AG04450 (cell line): Measurements from ENCODE around the gene UVSSA. TPM values are rescaled to one million over a fixed set of nuclear protein-coding genes. Genes with fewer than 3 reads are reported as not detected.

Source experiments
- CTCF ChIA-PET: fragments of 300-600, 350-600 bp; formaldehyde crosslinking; extraction: SDS; loops from one replicate; lab custom pipeline; 2022; ENCODE audit warnings: antibody characterized with exemption, inconsistent platforms; lab: Charles Lee
- POLR2A ChIA-PET: fragments of 350-600 bp; formaldehyde crosslinking; extraction: SDS; loops from one replicate; lab custom pipeline; 2021; ENCODE audit warnings: antibody characterized with exemption, inconsistent platforms; lab: Yijun Ruan, JAX
- DNase-seq: peaks from one replicate; pipeline ENCODE4 v3.0.0-alpha.2; 2011; ENCODE audit warnings: low read depth, low spot score
- H3K27ac ChIP-seq: one replicate; pipeline ENCODE4 v1.5.1; 2012; ENCODE audit warnings: low read depth, low read length, control low read depth
- H3K27me3 ChIP-seq: one replicate; pipeline ENCODE4 v1.6.0; 2012; ENCODE audit warnings: low read length; ENCODE audit not compliant: control insufficient read depth, insufficient read depth
- H3K4me3 ChIP-seq: 2 replicates; pipeline ENCODE4 v1.5.1; 2011; ENCODE audit warnings: mild to moderate bottlenecking, low read depth, low read length, control low read depth
- H3K9me3 ChIP-seq: 2 replicates; pipeline ENCODE4 v1.5.1; 2012; ENCODE audit warnings: low read length; ENCODE audit not compliant: control insufficient read depth, insufficient read depth
- CTCF ChIP-seq: IDR thresholded peaks from 2 replicates; pipeline ENCODE4 v1.5.1; 2011; ENCODE audit warnings: low read depth, low read length, control low read depth, inconsistent platforms
- polyA plus RNA-seq: library from polyadenylated mRNA; depleted of rRNA; stranded (reverse); fragments of >200 nt; gene quantifications from 2 replicates; pipeline ENCODE4 v1.2.3, GENCODE V29; 2011

The UVSSA gene
- polyA plus RNA-seq, 1 experiment: 4.9 TPM

- no peak for DNase-seq
- Histone ChIP-seq H3K9me3 (no peaks in the 10 kb centered on the region; the same call in 1 of the 2 replicates), H3K27ac (no peak overlapping the region), H3K27me3 (no peaks in the 10 kb centered on the region), H3K4me3 (no peak overlapping the region)
- POLR2A ChIA-PET: no interaction called here
- no peak for TF ChIP-seq CTCF
- CTCF ChIA-PET: interaction anchor here (0.8 to 2.5 kb wide), 6 partner anchors 224 to 371 kb away, joined by 3 to 13 read pairs (median 9); no protein-coding TSS in a partner anchor
Observed at GRCh38 chr4:1354983-1355275, 7.9 kb downstream of the UVSSA start.

- Histone ChIP-seq H3K4me3 (no peak overlapping the region), H3K27me3 (no peaks in the 10 kb centered on the region), H3K27ac (no peak overlapping the region), H3K9me3 (no peaks in the 10 kb centered on the region; the same call in 1 of the 2 replicates)
- ChIA-PET CTCF (interaction anchor here (0.7 to 1.8 kb wide), 13 partner anchors 9 to 371 kb away, joined by 3 to 22 read pairs (median 6); partner anchors contain the start of genes SLBP and UVSSA), POLR2A (no interaction called here)
- no peak for DNase-seq
- no peak for TF ChIP-seq CTCF
Observed at GRCh38 chr4:1355378-1355777, 8.4 kb downstream of the UVSSA start.

GRCh38 chr4:1356181-1356998 is 9.4 kb downstream of the UVSSA start:
- Histone ChIP-seq H3K27ac (no peak overlapping the region), H3K27me3 (no peaks in the 10 kb centered on the region), H3K9me3 (peaks cover 3% of the 10 kb centered on the region; the same call in 1 of the 2 replicates), H3K4me3 (no peak overlapping the region)
- CTCF ChIA-PET: interaction anchor here (0.5 to 1.8 kb wide), 23 partner anchors 8 to 370 kb away, joined by 3 to 22 read pairs (median 4); partner anchors contain the start of genes SLBP and UVSSA
- TF ChIP-seq CTCF: peak; percentile 84
- POLR2A ChIA-PET: interaction anchor here (0.9 kb wide), 1 partner anchor 9 kb away, joined by 5 read pairs; the partner anchor contains the start of gene UVSSA
- no peak for DNase-seq

GRCh38 chr4:1357356-1358248 is 10.6 kb downstream of the UVSSA start:
- peaks cover 3% of the 10 kb centered on the region; the same call in 1 of the 2 replicates for H3K9me3 ChIP-seq
- no peak for TF ChIP-seq CTCF
- no peaks in the 10 kb centered on the region for H3K27me3 ChIP-seq
- ChIA-PET CTCF (interaction anchor here (0.5 to 1.4 kb wide), 2 partner anchors 273 to 368 kb away, joined by 3 to 5 read pairs; no protein-coding TSS in a partner anchor), POLR2A (no interaction called here)
- H3K27ac ChIP-seq: no peak overlapping the region
- no peak for DNase-seq
- no peak overlapping the region for H3K4me3 ChIP-seq
